Naive thymus-derived CD4-positive, alpha-beta T cell (primary cell): ENCODE measurements around the gene GPS1. TPM values are rescaled to one million over a fixed set of nuclear protein-coding genes. Genes with fewer than 3 reads are reported as not detected.
A peak's percentile ranks its signal among the peaks of the same experiment; 100 is the strongest.

Experiments
- ATAC-seq: fragments of 150-1000 bp; cut with Tn5 transposase; 2 replicates; pipeline ENCODE4 v1.10.0; 2021; ENCODE audit warnings: mild to moderate bottlenecking, moderate library complexity
- CTCF ChIA-PET: fragments of 350-600 bp; sonication (Branson Sonifier 250); formaldehyde crosslinking; loops from one replicate; lab custom pipeline; 2021; ENCODE audit warnings: antibody characterized with exemption; lab: Charles Lee
- POLR2A ChIA-PET: fragments of 350-600 bp; sonication (Branson Sonifier 250); formaldehyde crosslinking; loops from one replicate; lab custom pipeline; 2021; ENCODE audit warnings: antibody characterized with exemption, inconsistent platforms; lab: Charles Lee
- DNase-seq, 9 donors: peaks; one replicate each; pipeline versions ENCODE4 v3.0.0 to v3.0.0-alpha.2; 2020 to 2022; ENCODE audit warnings: mixed read lengths in 1 of 9
- H3K27ac ChIP-seq: one replicate; pipeline ENCODE4 v1.7.0; 2013; ENCODE audit warnings: mild to moderate bottlenecking, low read depth, low read length, moderate library complexity
- H3K27me3 ChIP-seq, 2 donors: one replicate each; pipeline ENCODE4 v1.7.0; 2013; ENCODE audit warnings: low read length in 2 of 2, mild to moderate bottlenecking in 2 of 2, moderate library complexity in 2 of 2; ENCODE audit not compliant: control insufficient read depth in 2 of 2, insufficient read depth in 2 of 2
- H3K36me3 ChIP-seq, 3 experiments: 1 replicate in 2 of 3; 2 replicates in 1 of 3; pipeline ENCODE4 v1.7.0; 2013; ENCODE audit warnings: low read length in 3 of 3, mild to moderate bottlenecking in 3 of 3, moderate library complexity in 1 of 3; ENCODE audit not compliant: insufficient read depth in 3 of 3, control insufficient read depth in 2 of 3
- H3K4me1 ChIP-seq, 2 donors: one replicate each; pipeline ENCODE4 v1.7.0; 2013; ENCODE audit warnings: low read length in 2 of 2, mild to moderate bottlenecking in 2 of 2, moderate library complexity in 1 of 2; ENCODE audit not compliant: control insufficient read depth in 2 of 2, insufficient read depth in 2 of 2
- H3K4me3 ChIP-seq: 2 replicates; pipeline ENCODE4 v1.7.0; 2013; ENCODE audit warnings: mild to moderate bottlenecking, low read length
- H3K9me3 ChIP-seq, 3 experiments: 1 replicate in 2 of 3; 2 replicates in 1 of 3; pipeline ENCODE4 v1.7.0; 2013; ENCODE audit warnings: low read length in 3 of 3; ENCODE audit not compliant: control insufficient read depth in 2 of 3
- H3K27ac Mint-ChIP-seq, 9 donors: one replicate each; pipeline ENCODE4 v1.8.0; 2020 to 2022; ENCODE audit warnings: mixed read lengths in 9 of 9, mild to moderate bottlenecking in 8 of 9, moderate library complexity in 5 of 9, inconsistent platforms in 2 of 9
- H3K27me3 Mint-ChIP-seq, 5 donors: one replicate each; pipeline ENCODE4 v1.8.0; 2021 to 2022; ENCODE audit warnings: mixed read lengths in 5 of 5, mild to moderate bottlenecking in 1 of 5
- H3K36me3 Mint-ChIP-seq, 5 donors: one replicate each; pipeline ENCODE4 v1.8.0; 2020 to 2022; ENCODE audit warnings: mixed read lengths in 5 of 5, mild to moderate bottlenecking in 3 of 5, inconsistent platforms in 1 of 5
- H3K4me1 Mint-ChIP-seq, 7 donors: one replicate each; pipeline ENCODE4 v1.8.0; 2020 to 2022; ENCODE audit warnings: mixed read lengths in 7 of 7, mild to moderate bottlenecking in 3 of 7, inconsistent platforms in 1 of 7
- H3K4me3 Mint-ChIP-seq, 10 donors: one replicate each; pipeline ENCODE4 v1.8.0; 2020 to 2022; ENCODE audit warnings: mild to moderate bottlenecking in 10 of 10, mixed read lengths in 10 of 10, moderate library complexity in 6 of 10, inconsistent platforms in 2 of 10
- H3K9me3 Mint-ChIP-seq, 11 donors: one replicate each; pipeline ENCODE4 v1.8.0; 2020 to 2022; ENCODE audit warnings: mixed read lengths in 11 of 11, mild to moderate bottlenecking in 4 of 11, inconsistent platforms in 1 of 11, moderate library complexity in 1 of 11
- intact Hi-C, 2 donors: fragments of 100-400 bp; cut with micrococcal nuclease; formaldehyde crosslinking; loops; one replicate each; pipeline ENCODE4 v1.15.1; 2023
- polyA plus RNA-seq, 2 donors: library from polyadenylated mRNA; unstranded; fragments of 300-500 nt; fragmentation: Illumina TruSeq; gene quantifications; one replicate each; pipeline ENCODE4 v1.2.3, GENCODE V29; 2021
- total RNA-seq, 6 experiments: library from RNA in 5 of 6; stranded (reverse) in 5 of 6; gene quantifications; 1 replicate in 5 of 6; 2 replicates in 1 of 6; pipeline ENCODE4 v1.2.3 and lab custom pipeline; 2021 to 2026

The GPS1 gene
- total and polyA plus RNA-seq, 7 experiments from 2014 or later: 68.3 to 124 (median 82.6) TPM

- Histone ChIP-seq H3K27ac (no peak overlapping the region), H3K4me3 (no peak overlapping the region), H3K27me3 (no peaks in the 10 kb centered on the region), H3K9me3 (no peaks in the 10 kb centered on the region), H3K4me1 (no peaks in the 10 kb centered on the region), H3K36me3 (peaks cover 0 to 82% (median 4%) of the 10 kb centered on the region in 3 experiments)
- DNase-seq (no peak), ATAC-seq (no peak)
- no peaks in the 10 kb centered on the region for H3K9me3 Mint-ChIP-seq
- H3K27ac Mint-ChIP-seq: no peak overlapping the region
- peaks cover 0 to 14% (median 0%) of the 10 kb centered on the region in 5 donors for H3K36me3 Mint-ChIP-seq
- H3K4me1 Mint-ChIP-seq: no peaks in the 10 kb centered on the region
- ChIA-PET CTCF (no interaction called here), POLR2A (no interaction called here)
- intact Hi-C loops: no loop called here
- no peak overlapping the region for H3K4me3 Mint-ChIP-seq
- no peaks in the 10 kb centered on the region for H3K27me3 Mint-ChIP-seq
Measured at GRCh38 chr17:82081546-82081945, 29.8 kb downstream of the GPS1 start.

- Histone ChIP-seq H3K9me3 (no peaks in the 10 kb centered on the region), H3K36me3 (peaks cover 0 to 86% (median 4%) of the 10 kb centered on the region in 3 experiments)
Measured at GRCh38 chr17:82081966-82082365, 30.3 kb downstream of the GPS1 start.

GRCh38 chr17:82082456-82082855 lies 30.8 kb downstream of the GPS1 start:
- intact Hi-C loops: no loop called here
- Mint-ChIP-seq H3K4me1 (no peaks in the 10 kb centered on the region), H3K27me3 (no peaks in the 10 kb centered on the region), H3K36me3 (peaks cover 0 to 14% (median 0%) of the 10 kb centered on the region in 5 donors), H3K4me3 (no peak overlapping the region), H3K9me3 (no peaks in the 10 kb centered on the region), H3K27ac (no peak overlapping the region)
- H3K4me3 ChIP-seq: no peak overlapping the region
- H3K9me3 ChIP-seq: no peaks in the 10 kb centered on the region
- DNase-seq (no peak), ATAC-seq (no peak)
- H3K4me1 ChIP-seq: no peaks in the 10 kb centered on the region
- POLR2A ChIA-PET: no interaction called here
- H3K36me3 ChIP-seq: peaks cover 0 to 91% (median 4%) of the 10 kb centered on the region in 3 experiments
- no peaks in the 10 kb centered on the region for H3K27me3 ChIP-seq
- CTCF ChIA-PET: no interaction called here
- H3K27ac ChIP-seq: no peak overlapping the region

More at GRCh38 chr17:82081966-82082365, 30.3 kb downstream of the GPS1 start:
- Mint-ChIP-seq H3K27me3 (no peaks in the 10 kb centered on the region), H3K4me3 (no peak overlapping the region), H3K9me3 (no peaks in the 10 kb centered on the region), H3K27ac (no peak overlapping the region), H3K36me3 (peaks cover 0 to 14% (median 0%) of the 10 kb centered on the region in 5 donors), H3K4me1 (no peaks in the 10 kb centered on the region)
- Histone ChIP-seq H3K4me3 (no peak overlapping the region), H3K4me1 (no peaks in the 10 kb centered on the region), H3K27me3 (no peaks in the 10 kb centered on the region), H3K27ac (no peak overlapping the region)
- ATAC-seq (no peak), DNase-seq (no peak)
- CTCF ChIA-PET: no interaction called here
- POLR2A ChIA-PET: no interaction called here
- intact Hi-C loops: no loop called here

GRCh38 chr17:82083009-82083408 lies 31.3 kb downstream of the GPS1 start:
- Histone ChIP-seq H3K27me3 (no peaks in the 10 kb centered on the region), H3K4me1 (no peaks in the 10 kb centered on the region), H3K36me3 (peaks cover 0 to 95% (median 4%) of the 10 kb centered on the region in 3 experiments), H3K4me3 (no peak overlapping the region), H3K27ac (no peak overlapping the region), H3K9me3 (no peaks in the 10 kb centered on the region)
- Mint-ChIP-seq H3K36me3 (peaks cover 0 to 14% (median 0%) of the 10 kb centered on the region in 5 donors), H3K27ac (no peak overlapping the region), H3K4me3 (no peak overlapping the region), H3K27me3 (no peaks in the 10 kb centered on the region), H3K9me3 (no peaks in the 10 kb centered on the region), H3K4me1 (no peaks in the 10 kb centered on the region)
- ChIA-PET POLR2A (no interaction called here), CTCF (no interaction called here)
- DNase-seq (no peak), ATAC-seq (no peak)
- intact Hi-C loops: no loop called here

GRCh38 chr17:82083533-82084359 lies 32.0 kb downstream of the GPS1 start:
- Histone ChIP-seq H3K4me3 (no peak overlapping the region), H3K36me3 (peaks cover 0 to 97% (median 5%) of the 10 kb centered on the region in 3 experiments), H3K27me3 (no peaks in the 10 kb centered on the region), H3K9me3 (no peaks in the 10 kb centered on the region), H3K27ac (no peak overlapping the region), H3K4me1 (no peaks in the 10 kb centered on the region)
- ATAC-seq: no peak
- Mint-ChIP-seq H3K27me3 (no peaks in the 10 kb centered on the region), H3K4me1 (no peaks in the 10 kb centered on the region), H3K9me3 (no peaks in the 10 kb centered on the region), H3K27ac (peak overlapping the region in 1 of 9 donors; percentile 14), H3K4me3 (no peak overlapping the region), H3K36me3 (peaks cover 0 to 17% (median 0%) of the 10 kb centered on the region in 5 donors)
- POLR2A ChIA-PET: no interaction called here
- intact Hi-C loops: no loop called here
- CTCF ChIA-PET: no interaction called here
- DNase-seq: no peak

GRCh38 chr17:82084373-82085030 lies 32.8 kb downstream of the GPS1 start:
- ChIA-PET CTCF (no interaction called here), POLR2A (interaction anchor here (0.5 kb wide), 1 partner anchor 82 kb away, joined by 7 read pairs; no protein-coding TSS in a partner anchor)
- ATAC-seq (no peak), DNase-seq (peak in 1 of 9 donors; percentile 16)
- intact Hi-C loops: no loop called here
- peaks cover 0 to 13% (median 0%) of the 10 kb centered on the region in 5 donors for H3K36me3 Mint-ChIP-seq
- no peaks in the 10 kb centered on the region for H3K9me3 Mint-ChIP-seq
- no peak overlapping the region for H3K4me3 Mint-ChIP-seq
- no peaks in the 10 kb centered on the region for H3K4me1 ChIP-seq
- H3K27me3 ChIP-seq: no peaks in the 10 kb centered on the region
- H3K27me3 Mint-ChIP-seq: no peaks in the 10 kb centered on the region
- no peak overlapping the region for H3K27ac Mint-ChIP-seq
- no peak overlapping the region for H3K27ac ChIP-seq
- no peaks in the 10 kb centered on the region for H3K4me1 Mint-ChIP-seq
- H3K36me3 ChIP-seq: peaks cover 0 to 99% (median 8%) of the 10 kb centered on the region in 3 experiments
- no peak overlapping the region for H3K4me3 ChIP-seq
- no peaks in the 10 kb centered on the region for H3K9me3 ChIP-seq
